Pancreas (tissue), 10 donors: ENCODE measurements around the gene TMEM131. TPM values are rescaled to one million over a fixed set of nuclear protein-coding genes. Genes with fewer than 3 reads are reported as not detected.
A peak's percentile ranks its signal among the peaks of the same experiment; 100 is the strongest.

Source experiments
- ATAC-seq, 4 donors: fragments of 200-7000 bp; cut with Tn5 transposase; one replicate each; pipeline versions ENCODE4 v1.8.0 to v1.9.1; 2020; ENCODE audit warnings: mild to moderate bottlenecking in 4 of 4, moderate library complexity in 4 of 4
- DNase-seq, 6 donors: peaks; one replicate each; pipeline ENCODE4 v3.0.0-alpha.2; 2020
- FAIRE-seq: peaks from 2 replicates; lab custom pipeline; 2012; peaks lifted over from hg19 to GRCh38; lab: Jason Lieb, UNC
- H3K27ac ChIP-seq, 4 donors: fragments of 200-600 bp; sonication (generic); 1 replicate in 3 of 4; 2 replicates in 1 of 4; pipeline versions ENCODE4 v1.5.0 to v1.8.0; 2020
- H3K27me3 ChIP-seq, 4 donors: fragments of 200-600 bp; one replicate each; pipeline ENCODE4 v1.8.0; 2021
- H3K36me3 ChIP-seq, 3 donors: fragments of 200-600 bp; sonication (generic) in 1 of 3; one replicate each; pipeline versions ENCODE4 v1.5.0 to v1.8.0; 2020 to 2021
- H3K4me1 ChIP-seq, 3 donors: fragments of 200-600 bp; one replicate each; pipeline ENCODE4 v1.8.0; 2021
- H3K4me3 ChIP-seq, 4 donors: fragments of 200-600 bp; sonication (generic) in 2 of 4; one replicate each; pipeline versions ENCODE4 v1.5.0 to v1.8.0; 2020 to 2021
- H3K9me3 ChIP-seq, 4 donors: fragments of 200-600 bp; one replicate each; pipeline ENCODE4 v1.8.0; 2021
- WGBS, 2 donors: extraction: QIAGEN DNeasy Blood & Tissue Kit; methylation state at CpG; one replicate each; pipeline ENCODE4 v1.1.7; 2013; 5-methylcytosine and 5-hydroxymethylcytosine counted together
- intact Hi-C, 3 donors: fragments of 100-400 bp; cut with DNase I; formaldehyde crosslinking; loops; one replicate each; pipeline versions ENCODE4 v1.11.1 to v1.14.2; 2022
- polyA plus RNA-seq, 2 donors: library from polyadenylated mRNA; stranded (reverse); fragments of 200-250 nt; gene quantifications; one replicate each; pipeline ENCODE4 v1.2.3, GENCODE V29; 2013
- total RNA-seq, 6 donors: library from RNA; stranded (reverse); fragmentation: NEBNext Ultra II Directional in 4 of 6; extraction: Animal tissue kit (Norgen Biotek cat#: 25700) in 4 of 6; gene quantifications; one replicate each; pipeline versions ENCODE4 v1.2.1 to v1.2.4, GENCODE V29; 2021 to 2023
- TF ChIP-seq, protein P1 (sequence below), 4 donors: fragments of 200-600 bp; sonication (generic) in 3 of 4; IDR thresholded peaks; one replicate each; pipeline versions ENCODE4 v1.5.0 to v1.8.0; 2021; ENCODE audit warnings: antibody characterized with exemption in 4 of 4
- donor health status: healthy with polysubstance abuse.
- donor health status: DM: no; HTN: no; CAD: no; lungs with moderate emphysema.
- donor health status: DM: no; HTN: no; CAD: no.
- donor health status: control.
- donor health status: control.
- donor health status: Bipolar disorder and iron deficiency.
- donor health status: DM: yes; HTN: yes; CAD: no.
- donor health status: DM: no; HTN: no; CAD: no.
- donor health status: DM: no; HTN: no; CAD: no.
- donor health status: DM: yes; HTN: yes; CAD: no.

The TMEM131 gene
- total and polyA plus RNA-seq, 8 donors = 8.1 to 26.5 (median 19.4) TPM

DNA sequence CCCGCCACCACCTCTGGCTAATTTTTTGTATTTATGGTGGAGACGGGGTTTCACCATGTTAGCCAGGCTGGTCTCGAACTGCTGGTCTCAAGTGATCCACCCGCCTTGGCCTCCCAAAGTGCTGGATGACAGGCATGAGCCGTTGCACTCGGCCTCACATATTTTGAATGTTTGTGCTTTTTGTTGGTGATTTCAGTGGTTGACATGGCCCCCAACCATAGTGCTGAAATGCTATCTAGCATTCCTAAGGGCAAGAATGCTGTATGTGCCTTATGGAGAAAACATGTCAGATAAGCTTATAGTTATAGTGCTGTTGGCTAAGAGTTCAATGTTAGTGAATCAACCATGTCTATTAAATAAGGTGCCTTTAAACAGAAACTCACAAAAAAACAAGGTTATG is 273.5 kb downstream of the TMEM131 start:
- Histone ChIP-seq H3K36me3 (no peaks in the 10 kb centered on the region), H3K27me3 (no peaks in the 10 kb centered on the region), H3K9me3 (no peaks in the 10 kb centered on the region), H3K4me1 (no peaks in the 10 kb centered on the region), H3K27ac (no peak overlapping the region), H3K4me3 (no peak overlapping the region)
- no peak for DNase-seq
- FAIRE-seq = no peak
- WGBS, 2 donors = 87 to 93% methylated on average over 6 of the region's 6 CpGs
- ATAC-seq = no peak
- intact Hi-C loops = no loop called here
- TF ChIP-seq, protein P1, sequence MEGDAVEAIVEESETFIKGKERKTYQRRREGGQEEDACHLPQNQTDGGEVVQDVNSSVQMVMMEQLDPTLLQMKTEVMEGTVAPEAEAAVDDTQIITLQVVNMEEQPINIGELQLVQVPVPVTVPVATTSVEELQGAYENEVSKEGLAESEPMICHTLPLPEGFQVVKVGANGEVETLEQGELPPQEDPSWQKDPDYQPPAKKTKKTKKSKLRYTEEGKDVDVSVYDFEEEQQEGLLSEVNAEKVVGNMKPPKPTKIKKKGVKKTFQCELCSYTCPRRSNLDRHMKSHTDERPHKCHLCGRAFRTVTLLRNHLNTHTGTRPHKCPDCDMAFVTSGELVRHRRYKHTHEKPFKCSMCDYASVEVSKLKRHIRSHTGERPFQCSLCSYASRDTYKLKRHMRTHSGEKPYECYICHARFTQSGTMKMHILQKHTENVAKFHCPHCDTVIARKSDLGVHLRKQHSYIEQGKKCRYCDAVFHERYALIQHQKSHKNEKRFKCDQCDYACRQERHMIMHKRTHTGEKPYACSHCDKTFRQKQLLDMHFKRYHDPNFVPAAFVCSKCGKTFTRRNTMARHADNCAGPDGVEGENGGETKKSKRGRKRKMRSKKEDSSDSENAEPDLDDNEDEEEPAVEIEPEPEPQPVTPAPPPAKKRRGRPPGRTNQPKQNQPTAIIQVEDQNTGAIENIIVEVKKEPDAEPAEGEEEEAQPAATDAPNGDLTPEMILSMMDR (IDR thresholded peaks at IDR 0.05) = no peak

DNA sequence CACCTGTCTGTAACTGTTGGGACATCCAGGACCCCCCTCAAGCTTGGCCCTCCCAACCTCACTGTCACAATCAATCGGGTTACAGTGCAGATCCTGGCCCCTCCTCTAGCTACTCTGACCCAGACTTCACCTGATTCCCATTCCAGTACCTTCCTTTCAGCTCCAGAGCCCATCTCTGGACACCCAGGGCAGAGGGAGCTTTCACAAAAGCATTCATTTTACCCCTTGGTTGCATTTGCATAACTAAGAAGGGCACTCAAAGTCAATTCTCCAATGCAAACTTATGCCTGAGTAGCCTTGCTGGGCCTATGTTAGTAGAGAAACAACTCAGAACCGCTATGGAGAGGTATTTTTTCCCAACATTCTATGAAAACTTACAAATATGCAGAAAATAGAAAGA is 275.0 kb downstream of the TMEM131 start:
- WGBS, 2 donors = 74 to 78% methylated on average over 2 of the region's 2 CpGs
- H3K36me3 ChIP-seq = no peaks in the 10 kb centered on the region
- H3K27ac ChIP-seq = no peak overlapping the region
- no peak for FAIRE-seq
- ATAC-seq = no peak
- intact Hi-C loops = no loop called here
- H3K9me3 ChIP-seq = no peaks in the 10 kb centered on the region
- TF ChIP-seq, protein P1 (IDR thresholded peaks at IDR 0.05) = no peak
- no peak overlapping the region for H3K4me3 ChIP-seq
- DNase-seq = no peak
- no peaks in the 10 kb centered on the region for H3K27me3 ChIP-seq
- H3K4me1 ChIP-seq = no peaks in the 10 kb centered on the region

DNA sequence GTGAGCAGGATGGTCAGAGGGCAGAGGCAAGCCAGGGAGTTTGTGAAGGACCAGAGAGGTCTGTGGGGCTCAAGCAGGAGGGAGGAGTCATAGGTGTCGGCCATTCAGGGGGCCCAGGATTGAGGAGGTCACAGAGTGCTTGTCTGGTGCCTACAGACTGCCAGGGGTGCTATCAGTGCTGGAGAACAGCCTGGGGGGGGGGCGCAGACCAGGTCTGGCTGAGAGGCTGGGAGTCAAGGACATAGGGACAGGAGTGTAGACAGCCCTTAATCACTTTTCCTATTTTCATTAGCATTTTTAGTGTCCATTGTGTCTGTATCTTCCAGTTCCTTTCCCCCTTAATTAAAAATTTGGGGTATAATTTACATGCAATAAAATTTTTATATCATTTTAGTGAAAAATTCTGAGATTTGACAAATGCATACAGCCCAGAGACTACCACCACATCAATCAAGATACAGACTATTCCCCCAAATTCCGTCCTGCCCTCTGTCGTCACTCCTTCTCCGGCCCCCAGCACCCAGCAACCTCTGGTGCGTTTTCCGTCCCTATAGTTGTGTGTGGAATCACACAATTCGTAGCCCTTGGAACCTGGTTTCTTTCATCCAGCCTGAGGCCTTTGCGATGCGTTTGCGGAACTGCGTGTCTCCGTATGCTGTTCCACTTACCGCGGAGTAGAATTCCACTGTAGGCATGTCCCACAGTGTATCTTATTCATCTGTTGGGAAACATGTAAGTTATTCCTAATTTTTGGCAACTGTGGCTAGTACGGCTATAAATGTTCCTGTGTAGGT is 276.2 kb downstream of the TMEM131 start:
- Histone ChIP-seq H3K9me3 (no peaks in the 10 kb centered on the region), H3K27me3 (no peaks in the 10 kb centered on the region), H3K27ac (no peak overlapping the region), H3K4me1 (no peaks in the 10 kb centered on the region), H3K36me3 (no peaks in the 10 kb centered on the region), H3K4me3 (no peak overlapping the region)
- DNase-seq (peak in 1 of 6 donors; percentile 21), FAIRE-seq (no peak), ATAC-seq (no peak)
- TF ChIP-seq, protein P1 (IDR thresholded peaks at IDR 0.05) = no peak
- WGBS, 2 donors = 87 to 91% methylated on average over 16 of the region's 16 CpGs
- intact Hi-C loops = no loop called here

DNA sequence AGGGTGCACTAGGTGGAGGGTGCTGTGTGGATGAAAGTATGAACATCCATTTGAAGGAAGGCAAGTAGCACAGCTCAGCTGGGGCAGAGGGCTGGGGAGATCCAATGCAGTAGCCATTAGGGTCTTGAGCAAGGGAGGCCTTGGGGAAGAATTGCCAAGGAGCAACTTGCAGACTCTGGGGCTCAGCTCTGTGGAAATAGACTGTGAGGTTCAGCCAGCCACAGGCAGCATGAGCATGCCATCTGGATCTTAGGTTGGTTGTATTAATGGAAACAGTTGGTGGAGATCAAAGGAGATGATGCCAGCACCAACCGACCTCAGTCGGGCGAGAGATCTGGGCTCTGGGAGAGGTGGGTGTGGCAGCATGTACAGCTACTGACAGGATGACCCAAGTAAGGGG is 276.8 kb downstream of the TMEM131 start:
- Histone ChIP-seq H3K27me3 (no peaks in the 10 kb centered on the region), H3K4me3 (no peak overlapping the region), H3K36me3 (no peaks in the 10 kb centered on the region), H3K4me1 (no peaks in the 10 kb centered on the region), H3K27ac (no peak overlapping the region), H3K9me3 (no peaks in the 10 kb centered on the region)
- intact Hi-C loops = no loop called here
- WGBS, 2 donors = 79 to 82% methylated on average over 3 of the region's 3 CpGs
- peak in 1 of 6 donors; percentile 21 for DNase-seq
- ATAC-seq = no peak
- TF ChIP-seq, protein P1 (IDR thresholded peaks at IDR 0.05) = no peak
- no peak for FAIRE-seq
